HG02623 (cell line): Measurements from ENCODE around the gene SRGAP1.

Experiments
- ATAC-seq: cut with Tn5 transposase; IDR thresholded peaks from one replicate; pipeline ENCODE4 v1.9.1; 2021; ENCODE audit warnings: moderate library complexity; ENCODE audit not compliant: unreplicated experiment

SRGAP1 gene

GRCh38 chr12:63961048-63961447 is 116.5 kb downstream of the SRGAP1 start:
- no peak for ATAC-seq

- ATAC-seq = no peak
These were observed 117.0 kb downstream of the SRGAP1 start for GRCh38 chr12:63961543-63961942.

- no peak for ATAC-seq
These were observed 119.4 kb downstream of the SRGAP1 start for GRCh38 chr12:63963868-63964267.

- ATAC-seq = no peak
These were observed 119.8 kb downstream of the SRGAP1 start for GRCh38 chr12:63964301-63964700.

GRCh38 chr12:63965936-63966605 is 121.6 kb downstream of the SRGAP1 start:
- no peak for ATAC-seq

GRCh38 chr12:63966606-63966975 is 122.1 kb downstream of the SRGAP1 start:
- ATAC-seq = no peak

- no peak for ATAC-seq
These were observed 123.1 kb downstream of the SRGAP1 start for GRCh38 chr12:63967358-63968145.

- no peak for ATAC-seq
These were observed 124.2 kb downstream of the SRGAP1 start for GRCh38 chr12:63968673-63969072.

- no peak for ATAC-seq
These were observed 132.4 kb downstream of the SRGAP1 start for GRCh38 chr12:63976902-63977395.

GRCh38 chr12:63977441-63977840 is 132.9 kb downstream of the SRGAP1 start:
- ATAC-seq = no peak

- no peak for ATAC-seq
These were observed 134.0 kb downstream of the SRGAP1 start for GRCh38 chr12:63978519-63978918.

- ATAC-seq = no peak
These were observed 135.7 kb downstream of the SRGAP1 start for GRCh38 chr12:63980211-63980610.

- ATAC-seq = no peak
These were observed 136.8 kb downstream of the SRGAP1 start for GRCh38 chr12:63981343-63981742.

GRCh38 chr12:63982604-63983295 is 138.2 kb downstream of the SRGAP1 start:
- no peak for ATAC-seq

GRCh38 chr12:63985456-63985855 is 141.0 kb downstream of the SRGAP1 start:
- no peak for ATAC-seq

GRCh38 chr12:63985945-63986344 is 141.4 kb downstream of the SRGAP1 start:
- no peak for ATAC-seq

- no peak for ATAC-seq
These were observed 144.9 kb downstream of the SRGAP1 start for GRCh38 chr12:63989301-63989845.

GRCh38 chr12:63990828-63991547 is 146.5 kb downstream of the SRGAP1 start:
- no peak for ATAC-seq

- no peak for ATAC-seq
These were observed 150.2 kb downstream of the SRGAP1 start for GRCh38 chr12:63994704-63995103.

GRCh38 chr12:63995512-63995911 is 151.0 kb downstream of the SRGAP1 start:
- ATAC-seq = no peak

GRCh38 chr12:63996556-63996955 is 152.1 kb downstream of the SRGAP1 start:
- ATAC-seq = no peak
